HL-60 (cell line): Measurements from ENCODE around the gene L3MBTL4.

ENCODE experiments used
- DNase-seq, 2 experiments: peaks; one replicate each; pipeline ENCODE4 v3.0.0-alpha.2; 2010 to 2020; ENCODE audit warnings: low read depth in 1 of 2, low spot score in 1 of 2
- H3K27ac ChIP-seq: fragments of 250-450 bp; sonication (Bioruptor Pico); replicated peaks from 2 replicates; pipeline ENCODE4 v1.5.1; 2020; ENCODE audit warnings: mild to moderate bottlenecking, moderate library complexity
- H3K27me3 ChIP-seq: fragments of 250-450 bp; sonication (Bioruptor Pico); 2 replicates; pipeline ENCODE4 v1.5.1; 2021; ENCODE audit warnings: mild to moderate bottlenecking, moderate library complexity; ENCODE audit not compliant: insufficient read depth, poor library complexity, severe bottlenecking
- H3K4me3 ChIP-seq: replicated peaks from 2 replicates; pipeline ENCODE4 v1.5.1; 2011; ENCODE audit warnings: mild to moderate bottlenecking, control low read depth, low read length; ENCODE audit not compliant: insufficient read depth
- GABPA ChIP-seq: IDR thresholded peaks from 2 replicates; pipeline ENCODE4 v1.6.1; 2012; ENCODE audit warnings: low read depth
- POLR2AphosphoS5 ChIP-seq: IDR thresholded peaks from 2 replicates; pipeline ENCODE4 v1.6.1; 2012; ENCODE audit warnings: low read depth
- SPI1 ChIP-seq: IDR thresholded peaks from 2 replicates; pipeline ENCODE4 v1.6.1; 2012; ENCODE audit warnings: low read depth, mild to moderate bottlenecking, borderline replicate concordance
- TF ChIP-seq, protein P1 (sequence below): IDR thresholded peaks from 2 replicates; pipeline ENCODE4 v1.6.1; 2012; ENCODE audit warnings: low read depth; ENCODE audit not compliant: insufficient replicate concordance
- TF ChIP-seq, protein P2 (sequence below): IDR thresholded peaks from one replicate; pipeline ENCODE4 v1.5.1; 2011; ENCODE audit warnings: low read length, control low read depth, inconsistent platforms; ENCODE audit not compliant: insufficient read depth

Gene L3MBTL4

DNA sequence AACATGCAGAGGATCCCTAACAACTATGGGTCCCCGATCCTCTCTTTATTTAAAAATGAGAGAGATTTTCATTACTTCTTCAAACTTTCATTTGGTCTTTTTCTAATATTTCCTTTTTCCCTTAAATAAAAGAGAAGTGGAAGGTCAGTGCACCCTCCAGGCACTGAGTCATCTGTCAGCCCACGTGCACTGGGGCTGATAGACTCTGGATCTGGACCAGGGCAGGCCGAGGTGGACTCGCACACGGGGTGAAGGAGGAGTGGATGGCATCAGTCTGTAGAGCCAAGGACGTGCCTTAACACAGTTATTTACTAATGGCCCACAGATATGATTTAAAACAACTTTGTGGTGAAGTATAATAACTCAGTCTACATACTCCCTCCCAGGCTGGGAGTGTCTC, 305.0 kb downstream of the L3MBTL4 start:
- no peak for DNase-seq
- H3K4me3 ChIP-seq = no peak overlapping the region
- peaks cover 4% of the 10 kb centered on the region for H3K27me3 ChIP-seq
- H3K27ac ChIP-seq = no peak overlapping the region
- TF ChIP-seq, protein P1, sequence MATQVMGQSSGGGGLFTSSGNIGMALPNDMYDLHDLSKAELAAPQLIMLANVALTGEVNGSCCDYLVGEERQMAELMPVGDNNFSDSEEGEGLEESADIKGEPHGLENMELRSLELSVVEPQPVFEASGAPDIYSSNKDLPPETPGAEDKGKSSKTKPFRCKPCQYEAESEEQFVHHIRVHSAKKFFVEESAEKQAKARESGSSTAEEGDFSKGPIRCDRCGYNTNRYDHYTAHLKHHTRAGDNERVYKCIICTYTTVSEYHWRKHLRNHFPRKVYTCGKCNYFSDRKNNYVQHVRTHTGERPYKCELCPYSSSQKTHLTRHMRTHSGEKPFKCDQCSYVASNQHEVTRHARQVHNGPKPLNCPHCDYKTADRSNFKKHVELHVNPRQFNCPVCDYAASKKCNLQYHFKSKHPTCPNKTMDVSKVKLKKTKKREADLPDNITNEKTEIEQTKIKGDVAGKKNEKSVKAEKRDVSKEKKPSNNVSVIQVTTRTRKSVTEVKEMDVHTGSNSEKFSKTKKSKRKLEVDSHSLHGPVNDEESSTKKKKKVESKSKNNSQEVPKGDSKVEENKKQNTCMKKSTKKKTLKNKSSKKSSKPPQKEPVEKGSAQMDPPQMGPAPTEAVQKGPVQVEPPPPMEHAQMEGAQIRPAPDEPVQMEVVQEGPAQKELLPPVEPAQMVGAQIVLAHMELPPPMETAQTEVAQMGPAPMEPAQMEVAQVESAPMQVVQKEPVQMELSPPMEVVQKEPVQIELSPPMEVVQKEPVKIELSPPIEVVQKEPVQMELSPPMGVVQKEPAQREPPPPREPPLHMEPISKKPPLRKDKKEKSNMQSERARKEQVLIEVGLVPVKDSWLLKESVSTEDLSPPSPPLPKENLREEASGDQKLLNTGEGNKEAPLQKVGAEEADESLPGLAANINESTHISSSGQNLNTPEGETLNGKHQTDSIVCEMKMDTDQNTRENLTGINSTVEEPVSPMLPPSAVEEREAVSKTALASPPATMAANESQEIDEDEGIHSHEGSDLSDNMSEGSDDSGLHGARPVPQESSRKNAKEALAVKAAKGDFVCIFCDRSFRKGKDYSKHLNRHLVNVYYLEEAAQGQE = no peak
- TF ChIP-seq SPI1 (no peak), POLR2AphosphoS5 (no peak), GABPA (no peak)
- TF ChIP-seq, protein P2, sequence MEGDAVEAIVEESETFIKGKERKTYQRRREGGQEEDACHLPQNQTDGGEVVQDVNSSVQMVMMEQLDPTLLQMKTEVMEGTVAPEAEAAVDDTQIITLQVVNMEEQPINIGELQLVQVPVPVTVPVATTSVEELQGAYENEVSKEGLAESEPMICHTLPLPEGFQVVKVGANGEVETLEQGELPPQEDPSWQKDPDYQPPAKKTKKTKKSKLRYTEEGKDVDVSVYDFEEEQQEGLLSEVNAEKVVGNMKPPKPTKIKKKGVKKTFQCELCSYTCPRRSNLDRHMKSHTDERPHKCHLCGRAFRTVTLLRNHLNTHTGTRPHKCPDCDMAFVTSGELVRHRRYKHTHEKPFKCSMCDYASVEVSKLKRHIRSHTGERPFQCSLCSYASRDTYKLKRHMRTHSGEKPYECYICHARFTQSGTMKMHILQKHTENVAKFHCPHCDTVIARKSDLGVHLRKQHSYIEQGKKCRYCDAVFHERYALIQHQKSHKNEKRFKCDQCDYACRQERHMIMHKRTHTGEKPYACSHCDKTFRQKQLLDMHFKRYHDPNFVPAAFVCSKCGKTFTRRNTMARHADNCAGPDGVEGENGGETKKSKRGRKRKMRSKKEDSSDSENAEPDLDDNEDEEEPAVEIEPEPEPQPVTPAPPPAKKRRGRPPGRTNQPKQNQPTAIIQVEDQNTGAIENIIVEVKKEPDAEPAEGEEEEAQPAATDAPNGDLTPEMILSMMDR = no peak

DNA sequence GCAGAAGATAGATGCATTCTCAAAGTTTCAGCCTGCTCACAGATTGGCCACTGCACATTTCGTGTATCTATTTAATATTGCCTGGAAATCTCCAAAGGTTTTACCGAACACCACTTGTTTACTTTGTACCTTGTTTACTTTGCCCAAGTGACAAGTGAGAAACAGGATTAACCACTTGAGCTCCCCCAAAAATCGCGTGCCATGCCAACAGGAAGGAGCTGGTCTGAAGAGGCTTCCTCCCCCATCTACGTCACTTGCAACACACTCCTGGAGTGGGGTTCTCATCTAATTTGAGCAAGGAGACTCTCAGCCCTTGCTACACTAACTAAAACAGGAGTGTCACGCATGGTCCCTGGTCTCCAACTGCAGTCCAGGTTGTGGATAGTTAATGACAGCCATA, 306.9 kb downstream of the L3MBTL4 start:
- no peak overlapping the region for H3K27ac ChIP-seq
- peaks cover 4% of the 10 kb centered on the region for H3K27me3 ChIP-seq
- no peak for TF ChIP-seq POLR2AphosphoS5
- TF ChIP-seq, protein P2 = no peak
- TF ChIP-seq SPI1 = no peak
- TF ChIP-seq GABPA = no peak
- TF ChIP-seq, protein P1 = no peak
- no peak for DNase-seq
- no peak overlapping the region for H3K4me3 ChIP-seq

DNA sequence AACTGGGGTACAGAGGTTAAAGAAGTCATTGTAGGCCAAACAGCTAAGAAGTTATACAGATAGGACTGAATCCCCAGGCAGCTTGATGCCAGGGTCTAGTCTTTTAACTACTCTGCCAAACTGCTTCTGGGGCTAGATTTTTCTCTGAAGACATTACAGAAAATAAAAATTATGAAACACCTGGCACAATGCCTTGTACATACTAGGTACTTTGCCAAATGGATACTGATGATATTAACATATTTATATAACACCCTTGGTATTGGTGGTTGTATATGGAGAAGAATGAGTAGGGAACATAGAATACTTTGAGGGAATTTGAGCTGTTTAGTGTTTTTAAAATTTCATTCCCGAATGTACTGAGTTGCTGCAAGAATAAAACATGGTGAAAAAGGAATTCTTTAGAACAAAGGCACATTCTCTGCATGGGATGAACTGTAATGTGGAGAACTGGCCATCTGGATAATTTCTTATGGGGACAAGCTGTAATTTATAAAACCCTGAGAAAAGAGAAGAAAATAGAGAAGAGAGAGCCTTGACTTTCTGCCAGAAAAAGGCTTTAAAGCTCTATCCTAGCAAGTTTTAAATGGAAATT, 308.5 kb downstream of the L3MBTL4 start:
- no peak for TF ChIP-seq SPI1
- TF ChIP-seq POLR2AphosphoS5 = no peak
- TF ChIP-seq, protein P1 = no peak
- TF ChIP-seq, protein P2 = no peak
- TF ChIP-seq GABPA = no peak
- Histone ChIP-seq H3K27me3 (peaks cover 10% of the 10 kb centered on the region), H3K27ac (no peak overlapping the region), H3K4me3 (no peak overlapping the region)
- DNase-seq = no peak
